ENCODE measurements around the gene C19orf67.

GRCh38 chr19:14106840-14107239 lies 21.3 kb upstream of the C19orf67 start:
- TF ChIP-seq CTCF (IDR thresholded peaks at IDR 0.05) (no peak), POLR2AphosphoS5 (IDR thresholded peaks at IDR 0.05) (no peak)
